Neural progenitor cell (in vitro differentiated cells): ENCODE results near the gene VIP.

Experiments used
- CTCF ChIP-seq: fragments of 200-600 bp; sonication (generic); IDR thresholded peaks from 2 replicates; pipeline ENCODE4 v1.5.1; 2017; ENCODE audit warnings: antibody characterized with exemption, mild to moderate bottlenecking
- EZH2 ChIP-seq: fragments of 200-600 bp; sonication (generic); IDR thresholded peaks from 2 replicates; pipeline ENCODE4 v1.6.1; 2017; ENCODE audit warnings: antibody characterized with exemption, mild to moderate bottlenecking, moderate library complexity

GRCh38 chr6:152769159-152769558 is 18.6 kb downstream of the VIP start:
- no peak for TF ChIP-seq CTCF
- no peak for TF ChIP-seq EZH2
